Type B pancreatic cell (in vitro differentiated cells): Measurements from ENCODE around the gene GPR158. TPM values are rescaled to one million over a fixed set of nuclear protein-coding genes. Genes with fewer than 3 reads are reported as not detected.

Experiments used
- DNase-seq: peaks from one replicate; pipeline ENCODE4 v3.0.0; 2021; ENCODE audit warnings: mixed read lengths; ENCODE audit not compliant: unreplicated experiment; ENCODE audit errors: extremely low spot score
- H3K27ac Mint-ChIP-seq: 2 replicates; pipeline ENCODE4 v1.8.0; 2021; ENCODE audit warnings: mild to moderate bottlenecking, mixed read lengths
- H3K27me3 Mint-ChIP-seq: 2 replicates; pipeline ENCODE4 v1.8.0; 2021; ENCODE audit warnings: mixed read lengths
- H3K36me3 Mint-ChIP-seq: 2 replicates; pipeline ENCODE4 v1.8.0; 2021; ENCODE audit warnings: mixed read lengths
- H3K4me1 Mint-ChIP-seq: one replicate; pipeline ENCODE4 v1.8.0; 2021; ENCODE audit warnings: mixed read lengths; ENCODE audit not compliant: unreplicated experiment
- H3K4me3 Mint-ChIP-seq: 2 replicates; pipeline ENCODE4 v1.8.0; 2021; ENCODE audit warnings: mild to moderate bottlenecking, mixed read lengths
- H3K9me3 Mint-ChIP-seq: 2 replicates; pipeline ENCODE4 v1.8.0; 2021; ENCODE audit warnings: mixed read lengths
- total RNA-seq: library from RNA; stranded (reverse); gene quantifications from 2 replicates; pipeline ENCODE4 v1.2.1, GENCODE V29; 2021; ENCODE audit warnings: low replicate concordance
- TF ChIP-seq, protein P1 (sequence below): fragments of 200-600 bp; sonication (generic); conservative IDR thresholded peaks from 2 replicates; pipeline ENCODE4 v1.5.0; 2021; ENCODE audit warnings: antibody characterized with exemption, mild to moderate bottlenecking

Gene GPR158
- total RNA-seq, 1 donor from 2014 or later: 3.6 TPM

DNA sequence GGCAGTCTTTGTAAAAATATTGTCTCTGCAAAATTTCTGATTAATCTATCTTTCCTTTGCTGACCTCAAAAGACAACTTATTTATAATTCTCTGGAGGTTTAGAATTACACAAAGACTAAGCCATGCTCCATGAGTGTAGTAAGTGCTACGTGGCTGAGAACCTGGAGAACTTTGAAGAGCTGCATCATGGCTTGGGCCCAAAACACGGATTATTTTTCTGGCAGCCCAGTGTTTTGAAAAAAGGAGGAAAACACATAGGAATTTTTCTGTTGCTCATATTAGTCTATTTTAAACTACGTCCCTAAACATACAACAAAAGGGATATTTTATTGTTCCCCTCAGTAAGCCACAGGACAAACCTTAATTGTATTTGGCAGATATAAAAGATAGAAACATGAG, 398.5 kb downstream of the GPR158 start:
- TF ChIP-seq, protein P1, sequence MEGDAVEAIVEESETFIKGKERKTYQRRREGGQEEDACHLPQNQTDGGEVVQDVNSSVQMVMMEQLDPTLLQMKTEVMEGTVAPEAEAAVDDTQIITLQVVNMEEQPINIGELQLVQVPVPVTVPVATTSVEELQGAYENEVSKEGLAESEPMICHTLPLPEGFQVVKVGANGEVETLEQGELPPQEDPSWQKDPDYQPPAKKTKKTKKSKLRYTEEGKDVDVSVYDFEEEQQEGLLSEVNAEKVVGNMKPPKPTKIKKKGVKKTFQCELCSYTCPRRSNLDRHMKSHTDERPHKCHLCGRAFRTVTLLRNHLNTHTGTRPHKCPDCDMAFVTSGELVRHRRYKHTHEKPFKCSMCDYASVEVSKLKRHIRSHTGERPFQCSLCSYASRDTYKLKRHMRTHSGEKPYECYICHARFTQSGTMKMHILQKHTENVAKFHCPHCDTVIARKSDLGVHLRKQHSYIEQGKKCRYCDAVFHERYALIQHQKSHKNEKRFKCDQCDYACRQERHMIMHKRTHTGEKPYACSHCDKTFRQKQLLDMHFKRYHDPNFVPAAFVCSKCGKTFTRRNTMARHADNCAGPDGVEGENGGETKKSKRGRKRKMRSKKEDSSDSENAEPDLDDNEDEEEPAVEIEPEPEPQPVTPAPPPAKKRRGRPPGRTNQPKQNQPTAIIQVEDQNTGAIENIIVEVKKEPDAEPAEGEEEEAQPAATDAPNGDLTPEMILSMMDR: no peak
- no peak overlapping the region for H3K4me3 Mint-ChIP-seq
- no peaks in the 10 kb centered on the region for H3K4me1 Mint-ChIP-seq
- no peak overlapping the region for H3K27ac Mint-ChIP-seq
- H3K36me3 Mint-ChIP-seq: no peaks in the 10 kb centered on the region
- no peaks in the 10 kb centered on the region for H3K27me3 Mint-ChIP-seq
- H3K9me3 Mint-ChIP-seq: no peaks in the 10 kb centered on the region
- DNase-seq: no peak

DNA sequence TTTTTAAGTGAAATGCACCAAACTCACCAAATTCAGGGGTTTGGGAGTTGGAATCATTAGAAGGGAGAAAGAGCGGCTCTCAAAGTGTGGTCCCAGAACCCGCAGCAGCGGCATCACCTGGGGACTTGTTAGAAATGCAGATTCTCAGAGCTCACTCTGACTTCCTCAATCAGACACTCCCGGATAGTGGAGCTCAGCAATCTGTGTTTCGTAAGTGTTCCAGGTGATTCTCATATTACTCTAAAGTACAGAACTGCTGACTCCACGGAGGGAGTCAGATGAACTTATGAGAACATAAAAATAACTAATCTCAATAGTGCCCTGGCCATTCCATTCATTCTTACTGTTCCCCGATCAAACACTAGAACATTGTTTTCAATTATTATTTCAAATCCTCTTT, 400.5 kb downstream of the GPR158 start:
- Mint-ChIP-seq H3K27me3 (no peaks in the 10 kb centered on the region), H3K27ac (no peak overlapping the region), H3K4me1 (no peaks in the 10 kb centered on the region), H3K9me3 (no peaks in the 10 kb centered on the region), H3K4me3 (no peak overlapping the region), H3K36me3 (no peaks in the 10 kb centered on the region)
- TF ChIP-seq, protein P1: no peak
- no peak for DNase-seq

DNA sequence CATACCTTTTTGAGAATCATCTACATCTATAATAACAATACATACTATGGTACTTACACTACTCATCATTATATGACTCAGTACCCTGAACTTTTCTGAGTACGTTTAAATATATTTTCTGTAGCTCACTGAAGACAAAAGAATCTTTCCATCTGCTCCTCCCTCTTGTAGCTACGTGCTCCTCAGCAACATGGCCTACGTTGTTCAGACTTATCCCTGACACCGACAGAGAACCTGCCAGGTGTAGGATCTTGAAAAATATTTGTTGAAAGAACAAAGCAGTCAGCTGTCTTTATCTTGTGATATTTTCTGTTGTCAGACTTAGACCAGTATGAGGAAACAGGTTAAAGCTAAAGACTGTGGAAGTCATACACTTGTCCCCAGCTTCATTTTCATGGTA, 403.3 kb downstream of the GPR158 start:
- TF ChIP-seq, protein P1: no peak

DNA sequence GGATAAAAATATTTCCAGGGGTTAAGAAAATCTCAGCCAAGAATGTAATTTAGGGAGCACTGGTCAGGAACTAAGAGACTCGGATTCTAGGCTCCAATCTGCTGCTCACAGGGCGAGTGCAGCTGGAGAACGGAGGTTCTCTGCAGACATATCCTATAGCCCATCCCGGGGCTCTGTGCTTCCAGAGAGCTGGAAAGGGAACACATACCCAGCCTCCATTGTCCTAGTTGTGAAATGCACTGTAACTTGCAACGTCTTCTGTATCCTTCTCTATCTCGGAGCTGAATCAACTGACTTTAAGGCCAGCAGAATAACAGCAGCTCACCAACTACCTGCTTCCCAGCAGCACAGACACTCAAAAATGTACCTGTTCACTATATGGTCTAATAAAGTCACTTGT, 408.2 kb downstream of the GPR158 start:
- Mint-ChIP-seq H3K36me3 (no peaks in the 10 kb centered on the region), H3K9me3 (no peaks in the 10 kb centered on the region), H3K4me1 (no peaks in the 10 kb centered on the region), H3K27ac (no peak overlapping the region), H3K27me3 (no peaks in the 10 kb centered on the region), H3K4me3 (no peak overlapping the region)
- no peak for DNase-seq
- TF ChIP-seq, protein P1: no peak

More for the DNA sequence above, 403.3 kb downstream of the GPR158 start:
- DNase-seq: no peak
- Mint-ChIP-seq H3K4me3 (no peak overlapping the region), H3K36me3 (no peaks in the 10 kb centered on the region), H3K27ac (no peak overlapping the region), H3K27me3 (no peaks in the 10 kb centered on the region), H3K9me3 (no peaks in the 10 kb centered on the region), H3K4me1 (no peaks in the 10 kb centered on the region)

DNA sequence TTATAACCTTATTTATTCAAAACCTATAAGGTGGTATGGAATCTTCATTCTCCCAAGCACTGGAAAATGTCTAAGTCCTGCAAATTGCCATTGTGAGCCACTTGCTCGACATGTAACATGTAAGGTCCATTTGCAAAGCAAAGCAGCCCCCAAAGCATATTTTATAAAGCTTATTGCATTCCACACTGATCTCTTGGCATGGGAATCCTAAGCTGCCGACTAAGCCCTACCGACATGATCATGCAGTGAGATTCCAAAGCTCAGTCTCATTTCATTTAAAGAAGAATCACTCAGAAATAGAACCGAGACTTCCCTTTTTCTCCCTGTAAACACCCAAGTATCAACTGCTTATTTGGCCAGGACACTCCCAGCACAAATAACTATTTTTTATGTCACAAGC, 425.9 kb downstream of the GPR158 start:
- no peak for DNase-seq
- no peaks in the 10 kb centered on the region for H3K9me3 Mint-ChIP-seq
- H3K36me3 Mint-ChIP-seq: no peaks in the 10 kb centered on the region
- H3K4me1 Mint-ChIP-seq: no peaks in the 10 kb centered on the region
- H3K27me3 Mint-ChIP-seq: no peaks in the 10 kb centered on the region
- TF ChIP-seq, protein P1: no peak
- H3K27ac Mint-ChIP-seq: no peak overlapping the region
- H3K4me3 Mint-ChIP-seq: no peak overlapping the region

DNA sequence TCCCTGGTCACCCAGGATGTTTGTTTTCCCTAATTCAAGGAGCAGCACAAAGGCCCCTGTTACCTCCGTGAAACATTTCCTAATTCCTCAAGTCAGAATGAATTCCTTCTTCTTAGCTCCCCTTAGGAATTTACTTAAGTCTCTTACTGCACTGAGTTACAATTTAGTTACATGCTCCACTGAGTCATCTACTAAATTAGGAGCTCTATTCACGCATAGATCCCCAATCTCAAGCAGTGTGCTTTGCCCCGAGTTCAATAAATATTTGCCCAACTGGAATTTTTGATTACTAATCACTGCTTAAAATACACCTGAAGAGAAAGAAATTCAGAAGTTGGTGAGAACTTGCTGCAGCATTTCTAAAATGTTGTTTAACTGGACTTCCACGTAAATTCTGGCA, 429.8 kb downstream of the GPR158 start:
- Mint-ChIP-seq H3K4me3 (no peak overlapping the region), H3K36me3 (no peaks in the 10 kb centered on the region), H3K4me1 (no peaks in the 10 kb centered on the region), H3K27ac (no peak overlapping the region), H3K9me3 (no peaks in the 10 kb centered on the region), H3K27me3 (no peaks in the 10 kb centered on the region)
- TF ChIP-seq, protein P1: no peak
- no peak for DNase-seq
